Measurements from ENCODE around the gene SYNPR.

The SYNPR gene

DNA sequence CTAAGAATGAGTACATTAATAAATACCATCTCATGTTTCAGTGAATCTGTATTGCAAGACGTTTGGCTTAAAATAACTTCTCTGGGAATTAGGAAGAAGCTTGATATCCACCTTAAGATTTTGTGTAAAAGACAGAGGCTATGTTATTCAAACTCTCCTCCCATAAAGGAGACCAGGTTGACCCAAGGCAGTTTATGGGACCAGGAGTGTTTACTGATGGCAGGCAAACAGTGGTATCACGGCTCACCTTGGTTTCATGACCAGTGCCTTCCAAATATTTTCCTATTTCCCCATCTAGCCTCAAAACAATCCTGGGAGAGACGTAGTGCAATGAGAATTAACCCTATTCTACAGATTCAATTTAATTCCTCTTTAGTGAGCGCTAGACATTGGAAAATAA lies 284.2 kb downstream of the SYNPR start:
- DNase-seq: no peak

DNA sequence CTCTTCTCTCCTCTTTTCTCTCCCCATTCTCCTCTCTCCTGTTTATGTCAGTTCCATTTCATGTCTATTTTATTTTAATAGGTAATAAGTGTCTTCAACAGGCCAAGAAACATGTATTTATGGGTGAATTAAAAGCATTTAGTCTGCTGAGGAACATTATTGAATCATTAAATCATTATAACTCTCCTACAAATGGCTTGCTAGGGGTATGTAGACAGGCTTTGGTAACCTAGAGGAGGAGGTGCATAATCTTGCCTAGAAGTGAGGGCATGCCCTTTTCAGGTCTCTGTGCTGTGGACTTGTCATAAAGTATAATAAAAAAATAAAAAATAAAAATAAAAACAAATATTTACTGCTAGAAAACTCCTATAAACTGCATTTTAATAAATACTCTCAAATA lies 285.5 kb downstream of the SYNPR start:
- DNase-seq: no peak

DNA sequence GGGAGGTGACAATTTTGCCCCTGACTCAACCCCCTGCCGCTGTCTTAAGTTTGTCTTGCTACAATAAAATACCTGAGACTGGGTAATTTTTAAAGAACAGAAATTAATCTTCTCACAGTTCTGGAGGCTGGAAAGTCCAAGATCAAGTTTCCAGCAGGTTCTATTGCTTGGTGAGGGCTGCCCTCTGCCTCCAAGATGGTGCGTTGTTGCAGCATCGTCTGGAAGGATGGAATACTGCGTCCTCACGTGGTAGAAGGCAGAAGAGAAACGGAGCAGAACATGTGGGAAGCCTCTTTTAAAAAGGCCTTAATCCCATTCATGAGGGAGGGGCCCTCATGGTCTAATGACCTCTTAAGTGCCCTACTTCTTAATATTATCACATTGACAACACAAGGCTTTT lies 287.1 kb downstream of the SYNPR start:
- DNase-seq: no peak

DNA sequence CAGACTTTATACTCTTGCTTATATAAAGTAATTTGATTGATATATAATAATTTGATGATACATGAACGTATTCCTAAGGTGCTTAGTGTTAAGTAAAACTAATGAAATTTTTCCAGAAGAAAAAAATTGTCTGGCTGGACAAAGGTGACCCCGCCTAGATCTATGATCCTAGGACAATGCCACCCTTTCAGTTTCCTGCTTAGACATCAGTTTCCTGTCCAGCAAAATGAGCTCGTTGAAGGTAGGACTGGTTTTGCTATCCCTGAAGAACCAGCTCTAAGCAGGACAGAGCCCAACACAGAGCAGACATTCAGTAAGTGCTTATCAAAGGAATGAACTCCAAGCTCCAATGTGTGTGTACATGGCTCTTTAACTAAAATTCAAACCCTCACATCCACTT lies 293.6 kb downstream of the SYNPR start:
- DNase-seq: no peak

DNA sequence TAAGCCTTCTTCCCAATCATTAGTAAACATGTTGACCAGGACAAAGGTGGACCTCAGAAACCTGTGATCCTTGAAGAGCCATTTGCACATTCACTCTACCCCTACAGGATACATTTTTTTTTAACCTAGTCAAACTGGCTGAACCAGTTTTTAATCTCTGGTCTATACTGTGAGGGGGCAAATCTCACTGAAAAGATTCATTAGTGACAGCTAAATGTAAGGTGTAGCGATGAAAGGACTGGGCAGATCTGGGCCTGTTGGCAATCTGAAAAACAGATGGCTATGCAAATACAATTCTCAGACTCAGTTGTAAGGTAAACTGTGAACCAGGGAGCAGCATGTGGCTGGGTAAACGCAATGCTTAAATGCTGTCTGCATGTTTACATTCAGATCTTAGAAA lies 298.7 kb downstream of the SYNPR start:
- no peak for DNase-seq

DNA sequence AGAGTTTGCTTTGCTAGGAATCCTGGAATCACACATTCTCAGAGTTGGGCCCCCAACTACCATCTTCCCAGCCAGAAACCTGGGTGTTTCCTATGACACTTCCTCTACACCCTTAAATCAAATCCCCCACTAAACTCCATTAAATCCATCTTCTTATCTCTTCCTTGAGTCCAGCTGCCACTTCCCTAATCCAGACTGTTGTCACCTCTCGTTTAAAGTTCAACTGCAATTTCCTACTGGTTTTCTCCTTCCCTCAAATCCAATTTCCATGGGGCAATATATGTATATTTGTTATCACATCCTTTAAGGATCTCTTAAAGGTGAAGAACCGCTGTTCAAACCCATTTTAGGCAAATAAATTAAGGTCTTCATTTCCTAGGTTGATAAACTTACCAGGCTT lies 300.8 kb downstream of the SYNPR start:
- no peak for DNase-seq

DNA sequence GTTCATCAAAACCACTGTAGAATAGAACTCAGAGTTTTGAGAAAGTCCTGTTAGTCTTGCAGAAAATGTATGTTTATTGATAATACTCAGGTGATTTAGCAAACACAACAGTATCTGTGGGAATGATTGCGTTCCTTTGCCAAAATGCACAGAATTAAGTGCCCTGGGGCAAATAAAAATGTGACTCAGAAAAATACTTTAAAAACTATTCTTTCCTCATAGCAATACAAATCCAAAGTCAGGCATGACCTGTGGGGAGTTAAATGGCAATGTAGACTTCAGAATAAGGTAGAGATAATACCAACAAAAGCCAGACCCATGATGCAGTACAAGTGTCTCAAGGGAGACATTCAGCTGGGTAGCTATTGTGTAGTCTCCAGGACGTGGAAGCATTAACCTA lies 302.0 kb downstream of the SYNPR start:
- DNase-seq: no peak

DNA sequence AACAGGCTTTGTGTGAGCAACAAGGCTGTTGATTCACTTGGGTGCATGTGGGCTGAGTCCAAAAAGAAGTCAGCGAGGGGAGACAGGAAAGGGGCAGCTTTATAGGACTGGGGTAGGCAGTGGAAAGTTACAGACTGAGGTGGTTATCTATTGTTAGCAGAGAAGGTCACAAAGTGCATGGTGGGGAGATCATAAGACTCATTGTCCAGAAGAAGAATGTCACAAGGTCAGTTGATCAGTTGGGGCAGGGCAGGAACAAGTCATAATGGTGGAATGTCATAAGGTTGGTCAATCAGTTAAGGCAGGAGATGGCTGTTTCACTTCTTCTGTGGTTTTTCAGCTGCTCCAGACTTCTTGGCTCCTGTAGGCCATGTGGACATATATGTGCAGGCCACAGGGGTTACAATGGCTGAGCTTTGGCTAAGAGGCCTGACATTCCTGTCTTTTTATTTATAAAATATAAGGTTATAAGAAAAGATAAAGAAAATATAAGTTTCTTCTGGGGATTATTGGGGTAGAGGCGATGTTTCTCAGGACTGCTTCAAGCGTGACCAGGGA lies 304.9 kb downstream of the SYNPR start:
- no peak for DNase-seq

DNA sequence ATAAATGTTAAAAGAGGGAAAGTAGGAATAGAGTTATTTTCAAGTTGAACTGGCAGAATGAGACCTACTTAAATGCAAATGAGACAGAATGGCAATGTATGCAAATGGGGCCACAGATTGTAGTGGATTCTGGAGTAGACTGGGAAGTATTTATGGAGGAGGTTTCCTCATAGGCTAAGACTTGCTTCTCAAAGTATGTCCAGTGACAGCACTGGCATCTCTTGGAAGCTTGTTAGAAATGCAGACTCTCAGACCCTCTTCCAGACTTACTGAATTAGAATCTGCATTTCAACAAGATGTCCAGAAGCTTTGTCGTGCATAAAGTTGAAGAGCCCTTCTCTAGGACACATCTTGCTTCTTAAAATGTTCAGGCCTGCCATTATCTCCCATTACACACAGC lies 306.6 kb downstream of the SYNPR start:
- no peak for DNase-seq

DNA sequence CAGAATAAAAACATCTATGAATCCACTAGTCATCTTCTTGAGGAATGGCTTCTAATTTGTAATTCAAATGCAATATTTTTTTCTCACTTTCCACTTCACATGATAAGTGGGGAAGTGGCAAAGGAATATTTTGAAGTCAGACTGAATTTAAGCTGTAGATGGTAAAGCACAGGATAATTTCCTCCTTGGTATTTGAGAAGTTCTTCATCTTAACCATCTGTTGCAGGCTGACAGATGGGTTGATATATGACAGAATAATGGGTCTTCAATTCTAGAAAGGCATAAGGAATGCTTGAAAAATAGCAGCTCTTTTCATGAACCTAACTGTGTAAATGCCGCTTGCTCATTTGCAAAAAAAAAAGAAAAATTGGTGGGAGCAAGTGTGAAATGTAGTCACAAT lies 307.8 kb downstream of the SYNPR start:
- no peak for DNase-seq

DNA sequence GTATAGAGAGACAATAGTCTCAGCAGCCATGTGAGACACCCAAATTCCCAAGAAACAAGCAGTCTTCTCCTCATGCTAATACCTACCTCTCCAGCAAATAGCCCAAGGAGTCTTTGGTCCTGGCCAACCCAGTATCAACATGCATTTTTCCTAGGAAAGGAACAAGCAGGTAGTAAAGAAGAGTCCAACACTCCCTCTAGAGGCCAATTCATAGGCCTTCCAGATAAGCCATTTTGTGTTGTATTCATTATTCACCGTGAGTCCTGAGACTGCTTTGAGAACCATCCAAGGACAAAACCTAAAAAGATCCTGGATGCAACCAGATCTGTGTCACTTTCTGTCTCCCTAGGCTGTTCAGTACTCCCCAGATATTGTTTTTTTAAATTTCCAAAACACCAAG lies 310.8 kb downstream of the SYNPR start:
- DNase-seq: no peak

DNA sequence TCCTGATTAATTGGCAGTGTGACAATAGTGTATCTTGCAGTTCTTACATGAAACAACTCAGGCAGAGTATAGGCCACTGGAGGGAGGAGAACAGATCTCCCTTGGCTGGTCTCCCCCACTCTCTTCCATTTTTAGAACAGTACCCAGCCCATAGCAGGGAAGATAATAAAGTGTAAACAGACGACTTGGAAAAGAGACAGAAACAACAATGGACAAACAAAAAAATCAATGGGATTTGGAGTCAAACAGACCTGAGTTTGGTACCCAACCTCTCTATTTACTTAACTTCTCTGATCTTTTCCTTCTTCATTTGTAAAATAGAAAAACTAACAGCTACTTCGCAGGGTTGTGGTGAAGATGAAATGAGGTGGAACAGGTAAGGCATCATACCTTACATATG lies 315.7 kb downstream of the SYNPR start:
- no peak for DNase-seq

DNA sequence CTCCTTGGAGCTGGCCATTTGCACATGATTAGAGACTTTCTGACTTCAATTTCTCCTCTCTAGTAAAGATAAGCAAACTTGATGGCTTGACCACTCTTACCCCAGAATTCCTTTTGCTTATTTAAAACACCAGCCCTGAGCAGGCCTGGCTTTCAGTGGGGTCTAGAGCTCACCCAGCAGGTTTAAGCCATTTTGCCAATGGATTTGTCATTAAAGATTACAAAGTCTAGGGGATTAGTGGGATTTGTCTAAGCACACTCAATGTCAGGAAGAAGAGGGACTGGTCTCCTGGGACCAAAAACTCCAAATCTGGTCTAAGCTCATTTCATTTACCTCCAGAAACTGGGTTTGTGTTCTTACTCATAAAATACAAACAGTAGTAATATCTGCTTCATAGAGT lies 317.1 kb downstream of the SYNPR start:
- DNase-seq: no peak

DNA sequence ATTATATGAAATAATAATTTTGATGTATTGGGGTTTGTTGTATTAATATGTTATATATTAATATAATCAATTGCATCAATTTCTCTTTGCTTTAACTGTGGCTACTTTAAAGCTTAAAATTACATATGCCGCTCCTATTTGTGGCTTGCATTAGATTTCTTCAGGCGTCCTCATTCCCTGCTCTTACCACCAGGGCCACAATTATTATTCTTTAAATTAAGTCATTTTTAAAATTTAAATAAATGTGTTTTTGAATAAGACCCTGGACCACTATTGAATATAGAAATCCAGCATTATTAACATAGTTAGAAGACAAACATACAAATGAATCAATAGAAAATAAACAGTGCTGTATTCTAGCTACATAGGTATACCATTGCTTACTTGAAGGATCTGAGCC lies 318.9 kb downstream of the SYNPR start:
- DNase-seq: no peak

DNA sequence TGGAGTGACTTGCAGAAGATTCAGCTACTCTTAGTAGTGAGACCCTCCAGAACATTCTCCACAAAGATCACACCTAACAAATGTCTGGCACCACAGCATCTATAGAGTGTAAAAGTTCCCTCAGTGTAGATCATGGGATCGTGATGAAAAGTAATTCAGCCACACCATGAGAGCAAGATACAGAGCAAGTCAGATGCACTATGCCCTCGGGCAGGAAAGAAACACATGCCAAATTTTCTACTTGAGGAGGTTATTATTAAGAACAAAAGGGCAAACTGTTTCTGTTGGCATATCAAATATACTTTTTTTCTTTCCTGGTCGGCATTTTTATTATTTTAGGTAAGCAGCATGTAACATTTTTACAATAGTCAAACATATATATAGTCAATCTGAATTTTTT lies 329.6 kb downstream of the SYNPR start:
- no peak for DNase-seq

DNA sequence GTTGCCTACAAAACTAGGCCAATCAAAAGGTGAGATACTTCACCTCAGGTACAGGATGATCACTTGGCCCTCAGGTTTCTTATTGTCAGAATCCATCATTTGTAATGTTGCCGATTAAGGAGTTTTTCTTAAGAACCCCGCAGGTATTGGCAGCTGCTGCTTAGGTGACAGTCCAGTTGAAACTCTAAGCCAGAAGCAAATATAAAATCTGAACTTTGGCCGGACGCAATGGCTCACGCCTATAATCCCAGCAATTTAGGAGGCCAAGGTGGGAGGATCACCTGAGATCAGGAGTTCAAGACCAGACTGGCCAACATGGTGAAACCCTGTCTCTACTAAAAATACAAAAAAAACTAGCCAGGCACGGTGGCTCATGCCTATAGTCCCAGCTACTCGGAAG lies 331.3 kb downstream of the SYNPR start:
- no peak for DNase-seq

DNA sequence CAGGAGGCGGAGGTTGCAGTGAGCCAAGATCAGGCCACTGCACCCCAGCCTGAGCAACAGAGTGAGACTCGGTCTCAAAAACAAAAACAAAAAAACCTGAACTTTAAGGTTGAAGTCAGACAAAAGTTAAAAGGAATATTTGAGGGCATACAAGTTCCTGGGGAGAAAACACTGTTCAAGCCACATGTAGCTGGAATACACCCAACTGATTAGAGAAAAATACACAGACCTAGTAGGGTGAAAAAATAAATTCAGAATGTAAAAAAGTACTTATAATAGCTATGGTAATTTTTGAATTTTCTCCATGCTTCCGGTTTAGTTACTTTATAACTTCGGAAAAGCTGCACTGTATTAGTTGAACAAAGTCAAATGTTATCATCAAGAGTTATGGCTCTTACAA lies 331.7 kb downstream of the SYNPR start:
- no peak for DNase-seq

DNA sequence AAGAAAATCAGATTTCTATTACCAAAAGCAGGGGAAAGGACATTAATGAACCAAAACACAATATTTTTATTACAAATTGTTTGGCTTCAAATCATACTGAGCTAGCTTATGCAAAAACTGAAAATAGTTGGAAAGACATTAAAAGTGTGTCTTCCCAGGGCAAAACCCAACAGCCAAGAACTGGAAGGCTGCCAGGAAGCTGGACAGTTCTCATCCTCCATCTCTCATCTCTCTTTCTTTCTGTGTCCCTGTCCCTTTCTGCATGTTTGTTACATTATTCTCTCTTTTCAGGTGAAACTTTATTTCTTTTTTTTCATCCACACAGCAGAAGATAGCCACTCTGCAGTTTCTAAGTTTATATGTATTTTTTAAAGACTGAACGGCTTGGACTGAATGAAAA lies 333.3 kb downstream of the SYNPR start:
- DNase-seq: no peak

DNA sequence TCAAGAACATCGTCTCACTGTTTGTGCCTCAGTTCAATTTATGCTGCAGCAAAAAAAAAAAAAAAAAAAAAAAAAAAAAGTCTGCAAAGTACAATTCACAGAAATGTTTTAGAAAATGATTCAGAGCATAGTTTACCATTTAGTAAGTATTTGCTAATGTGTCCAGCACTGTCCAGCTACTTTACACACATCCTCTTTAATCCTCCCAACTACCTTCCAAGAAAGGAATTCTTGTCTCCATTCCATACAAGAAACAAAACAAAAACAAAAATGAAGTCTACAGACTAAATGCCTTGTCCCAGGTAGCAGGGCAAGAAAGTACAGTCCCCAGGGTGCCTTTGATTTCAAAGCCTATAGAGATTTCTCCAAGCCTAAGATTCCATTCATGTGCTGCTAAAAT lies 335.5 kb downstream of the SYNPR start:
- DNase-seq: no peak

DNA sequence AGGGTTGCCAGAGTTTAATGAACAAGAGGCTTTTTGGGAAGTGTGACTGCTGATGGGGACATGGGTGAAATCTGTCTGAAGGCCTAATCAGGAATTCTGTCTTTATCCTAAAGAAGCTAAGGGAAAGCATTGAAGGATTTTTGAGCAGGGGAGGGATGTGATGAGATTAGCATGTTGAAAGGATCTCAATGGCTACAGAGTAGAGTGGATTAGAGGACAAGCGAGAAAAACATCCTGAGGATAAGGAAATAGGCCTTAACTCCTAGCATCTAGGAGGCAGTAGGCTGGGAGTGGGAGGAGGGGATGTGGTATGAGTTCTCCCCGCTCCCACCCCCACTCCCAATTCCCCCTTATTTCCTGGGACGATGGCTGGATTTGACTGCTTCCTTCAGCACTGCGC lies 339.3 kb downstream of the SYNPR start:
- no peak for DNase-seq

DNA sequence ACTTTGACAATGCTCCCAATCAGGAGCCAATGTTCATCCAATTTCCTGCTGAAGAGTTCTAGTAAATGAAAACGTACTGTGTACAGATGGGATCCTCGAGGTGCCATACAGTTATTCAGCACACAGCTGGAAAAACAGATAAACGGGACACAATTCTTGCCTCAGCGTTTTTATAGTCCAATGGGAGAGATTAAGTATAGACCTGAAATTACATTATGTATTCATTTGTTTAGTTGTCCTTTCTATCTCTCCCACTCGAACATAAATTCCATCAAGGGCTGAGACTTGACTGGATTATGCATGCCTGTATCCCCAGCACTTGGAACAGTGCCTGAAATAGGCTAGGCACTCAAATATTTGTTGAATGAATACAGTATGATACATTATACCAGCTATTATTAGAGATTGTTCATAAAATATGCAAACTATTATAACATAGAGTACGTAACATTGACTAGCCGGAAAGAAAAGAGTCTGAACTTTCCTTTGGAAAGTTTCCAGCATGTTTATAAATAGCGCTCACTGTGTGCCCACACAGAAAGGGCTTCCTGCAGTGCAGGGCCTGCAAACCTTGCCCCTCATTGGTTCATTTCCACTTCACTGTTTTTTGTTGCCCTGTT lies 346.9 kb downstream of the SYNPR start:
- no peak for DNase-seq

DNA sequence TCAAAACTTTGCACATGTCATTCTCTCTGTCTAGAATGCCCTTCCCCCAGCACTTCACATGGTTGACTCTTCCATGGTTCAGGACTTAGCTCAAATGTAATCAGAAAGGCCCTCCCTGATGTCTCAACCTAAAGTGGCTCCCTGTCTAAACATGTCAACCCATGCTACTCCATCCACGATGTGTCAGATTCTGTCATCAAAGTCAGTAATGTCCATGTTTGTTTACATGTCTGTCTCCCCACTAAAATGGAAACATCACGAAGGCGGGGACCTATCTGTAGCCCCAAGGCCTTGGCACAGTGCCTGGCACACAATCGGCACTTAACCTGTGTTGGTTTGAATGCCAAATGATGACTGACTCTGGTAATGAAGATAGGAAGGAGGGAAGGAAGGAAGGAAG lies 353.6 kb downstream of the SYNPR start:
- no peak for DNase-seq

DNA sequence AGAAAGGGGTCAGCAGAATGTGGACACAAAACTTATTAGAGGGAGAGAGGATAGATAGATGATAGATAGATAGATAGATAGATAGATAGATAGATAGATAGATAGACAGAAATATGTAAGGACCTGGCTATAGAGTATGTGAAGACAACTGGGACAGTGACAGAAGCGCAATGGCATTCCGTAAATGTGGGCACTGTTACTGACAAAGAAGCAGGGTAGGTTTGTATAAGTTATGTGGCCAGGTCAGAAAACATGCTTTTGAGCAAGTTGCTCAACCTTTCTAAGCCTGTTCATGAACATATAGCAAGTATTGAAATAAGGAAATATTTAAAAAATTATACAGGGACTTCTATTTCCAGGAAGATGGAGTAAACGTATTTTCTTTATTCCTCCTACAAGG lies 357.1 kb downstream of the SYNPR start:
- DNase-seq: no peak

DNA sequence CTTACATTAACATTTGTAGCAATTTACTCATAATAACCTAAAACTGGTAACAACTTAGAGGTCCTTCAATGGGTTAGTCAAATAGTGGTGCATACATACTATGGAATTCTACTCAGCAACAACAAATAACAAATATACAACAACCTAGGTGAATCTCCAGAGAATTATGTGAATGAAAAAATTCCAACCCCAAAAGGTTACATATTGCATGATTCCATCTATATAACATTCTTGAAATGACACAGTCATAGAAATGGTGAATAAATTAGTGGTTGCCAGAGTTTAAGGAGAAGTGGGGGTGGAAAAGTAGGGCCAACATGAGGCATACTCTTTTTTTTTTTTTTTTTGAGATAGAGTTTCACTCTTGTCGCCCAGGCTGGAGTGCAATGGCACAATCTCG lies 361.7 kb downstream of the SYNPR start:
- no peak for DNase-seq

DNA sequence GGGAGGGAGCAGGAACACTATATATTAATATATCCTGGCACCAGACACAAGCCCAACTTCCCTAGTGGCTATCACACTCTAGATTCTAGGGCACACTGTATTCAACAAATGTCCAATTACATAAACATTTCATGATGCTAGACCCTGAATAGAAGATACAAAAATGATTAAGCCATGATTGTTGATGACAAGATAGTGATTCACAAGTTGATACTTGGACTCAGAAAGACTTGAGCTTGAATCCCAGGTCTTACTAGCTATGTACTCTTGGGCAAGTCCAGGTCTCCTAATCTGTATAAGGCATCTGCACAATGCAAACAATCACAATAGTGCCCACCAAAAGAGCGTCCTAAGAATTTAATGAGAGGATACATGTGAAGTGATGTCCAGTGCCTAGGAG lies 364.4 kb downstream of the SYNPR start:
- DNase-seq: no peak
